HG03039 (cell line): Measurements from ENCODE around the gene SAT2.
A peak's percentile ranks its signal among the peaks of the same experiment; 100 is the strongest.
"Not testable (repeated sequence)": the region's sequence is repeated elsewhere in the genome, so short reads cannot be mapped to it uniquely, and the experiment has no call there.

Experiments
- ATAC-seq: cut with Tn5 transposase; IDR thresholded peaks from one replicate; pipeline ENCODE4 v1.9.1; 2021; ENCODE audit warnings: mild to moderate bottlenecking, moderate library complexity; ENCODE audit not compliant: unreplicated experiment

SAT2 gene

DNA sequence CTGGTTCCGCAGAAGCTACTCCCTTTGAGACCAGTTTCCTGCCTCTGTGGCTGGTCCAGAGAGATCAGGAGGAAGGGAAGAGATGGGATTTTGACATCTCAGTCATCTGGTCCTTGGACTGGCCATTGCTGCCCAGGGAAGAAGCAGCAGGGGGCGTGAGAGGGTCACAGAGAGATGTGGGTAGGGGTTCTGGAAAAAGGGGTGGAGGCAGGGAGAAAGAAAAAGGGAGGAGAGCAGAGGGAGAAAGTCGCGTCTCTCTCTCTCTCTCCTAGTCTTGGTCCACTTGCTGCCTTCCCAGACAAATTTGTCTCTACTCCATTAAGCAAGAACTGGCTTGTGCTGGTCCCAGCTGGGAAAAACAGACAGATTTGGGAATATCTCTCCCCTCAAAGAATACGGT is 6.8 kb upstream of the SAT2 start:
- no peak for ATAC-seq

- ATAC-seq = no peak
Measured at GRCh38 chr17:7633093-7633492, 5.5 kb upstream of the SAT2 start.

- no peak for ATAC-seq
Measured at GRCh38 chr17:7632492-7632894, 4.9 kb upstream of the SAT2 start.

DNA sequence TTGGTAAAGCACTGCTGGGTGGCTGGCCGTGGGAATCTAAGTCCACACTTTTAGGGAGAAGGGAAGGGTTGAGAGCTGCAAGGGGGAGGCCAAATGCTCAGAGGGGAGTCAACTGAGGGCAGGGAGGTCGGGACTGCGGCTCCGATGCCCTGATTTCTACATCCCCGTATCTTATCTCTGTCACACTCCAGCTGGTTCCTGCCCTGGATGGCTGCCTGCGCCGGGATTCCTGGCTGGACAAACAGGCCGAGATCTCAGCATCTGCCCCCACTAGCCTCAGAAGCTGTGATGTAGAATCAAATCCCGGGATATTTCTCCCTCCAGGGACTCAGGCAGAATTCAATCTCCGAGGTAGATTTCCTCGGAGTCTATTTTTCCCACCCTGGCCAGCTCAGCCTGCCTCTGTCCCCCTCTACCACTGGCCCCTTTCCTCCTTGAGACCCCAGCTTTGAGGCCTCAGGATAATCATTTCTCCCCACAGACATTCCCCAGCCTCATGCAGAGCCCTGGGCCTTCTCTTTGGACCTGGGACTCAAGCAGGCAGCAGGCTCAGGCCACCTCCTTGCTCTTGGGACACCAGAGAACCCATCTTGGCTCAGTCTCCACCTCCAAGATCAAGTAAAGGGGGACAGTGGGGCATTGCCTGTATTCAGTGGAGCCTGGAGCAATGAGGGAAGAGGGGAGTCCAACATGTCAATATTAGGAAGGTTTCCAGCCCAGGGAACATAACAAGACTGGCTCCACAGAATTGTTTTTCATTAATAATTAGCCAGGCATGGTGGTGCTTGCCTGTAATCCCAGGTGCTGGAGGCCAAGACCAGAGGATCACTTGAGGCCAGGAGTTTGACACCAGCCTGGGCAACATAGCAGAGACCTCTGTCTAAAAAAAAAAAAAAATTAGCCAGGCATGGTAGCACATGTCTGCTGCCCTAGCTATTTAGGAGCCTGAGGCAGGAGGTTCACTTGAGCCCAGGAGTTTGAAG is 4.1 kb upstream of the SAT2 start:
- ATAC-seq = no peak

DNA sequence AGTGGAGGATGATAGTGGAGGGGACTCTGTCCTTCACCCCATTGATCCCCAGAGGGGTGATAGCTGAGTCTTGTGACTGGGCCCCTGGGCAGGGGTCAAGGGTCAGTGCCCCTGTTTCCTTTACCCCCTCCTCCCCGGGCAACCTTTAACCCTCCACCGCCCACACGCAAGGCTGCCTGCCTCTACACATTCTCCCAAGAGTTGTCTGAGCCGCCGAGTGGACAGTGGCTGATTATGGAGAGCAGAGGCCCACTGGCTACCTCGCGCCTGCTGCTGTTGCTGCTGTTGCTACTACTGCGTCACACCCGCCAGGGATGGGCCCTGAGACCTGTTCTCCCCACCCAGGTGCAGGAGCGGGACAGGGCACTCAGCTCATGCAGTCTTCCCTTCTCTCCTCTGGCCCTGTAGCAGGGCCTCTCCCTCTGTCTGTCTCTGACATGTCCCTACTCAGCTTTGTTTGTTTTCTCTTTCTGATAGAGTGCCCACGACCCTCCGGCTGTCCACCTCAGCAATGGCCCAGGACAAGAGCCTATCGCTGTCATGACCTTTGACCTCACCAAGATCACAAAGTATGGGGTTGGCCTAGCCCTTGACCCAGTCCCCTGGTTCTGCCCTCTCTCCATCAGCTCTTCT is 2.4 kb upstream of the SAT2 start, which contains the start of gene SHBG:
TSS of gene SHBG (plus strand) at position 197 of the 633 bp plus-strand sequence. CDS start at position 235, 38 bp downstream.
- no peak for ATAC-seq

GRCh38 chr17:7626956-7627249 is 718 bp downstream of the SAT2 start:
- ATAC-seq = no peak

- ATAC-seq = no peak
Measured at GRCh38 chr17:7626307-7626706, 1.3 kb downstream of the SAT2 start.

- not testable (repeated sequence) for ATAC-seq
Measured at GRCh38 chr17:7625749-7626148, 1.9 kb downstream of the SAT2 start.

GRCh38 chr17:7623661-7624060 is 4.0 kb downstream of the SAT2 start:
- no peak for ATAC-seq

- no peak for ATAC-seq
Measured at GRCh38 chr17:7620835-7621234, 6.8 kb downstream of the SAT2 start.

- ATAC-seq = no peak
Measured at GRCh38 chr17:7618608-7619007, 9.0 kb downstream of the SAT2 start.

GRCh38 chr17:7615265-7615747 is 12.3 kb downstream of the SAT2 start:
- no peak for ATAC-seq

- peak; percentile 85 for ATAC-seq
Measured at GRCh38 chr17:7614425-7615264, 13.0 kb downstream of the SAT2 start, which contains the start of gene FXR2. TSS of gene FXR2 (minus strand) at chr17:7614897. CDS start at chr17:7614532, 365 bp downstream.

- no peak for ATAC-seq
Measured at GRCh38 chr17:7613769-7614424, 13.7 kb downstream of the SAT2 start.

GRCh38 chr17:7612294-7612640 is 15.4 kb downstream of the SAT2 start:
- no peak for ATAC-seq

DNA sequence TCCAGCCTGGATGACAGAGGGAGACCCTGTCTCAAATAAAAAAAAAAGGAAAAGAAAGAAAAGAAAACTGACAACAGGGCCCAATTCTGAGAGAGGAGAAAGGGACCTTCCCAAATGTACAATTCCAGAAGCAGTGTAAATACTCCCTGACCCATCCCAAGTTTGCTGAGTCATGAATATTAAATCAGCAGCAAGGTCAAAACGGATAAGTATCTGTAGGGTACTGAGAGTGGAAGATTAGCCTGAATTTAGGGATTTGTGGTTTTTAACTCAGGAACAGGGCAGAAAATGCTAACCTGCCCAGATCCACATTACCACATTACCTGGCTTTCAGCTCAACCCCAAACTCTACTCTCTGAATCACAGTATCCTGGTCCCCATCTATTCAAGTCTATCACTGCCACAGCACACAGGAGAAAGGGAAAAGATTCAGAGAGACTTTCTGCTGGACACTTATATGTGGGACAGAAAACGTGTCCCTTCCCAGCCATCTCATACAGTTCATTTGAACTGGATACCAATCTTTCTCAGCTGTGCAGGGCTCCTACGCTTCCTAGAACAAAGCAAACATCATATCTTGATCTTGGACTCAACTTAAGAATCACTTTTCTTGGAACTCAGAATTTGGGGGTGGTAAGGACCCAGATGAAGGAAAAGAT is 15.9 kb downstream of the SAT2 start:
- ATAC-seq = no peak

DNA sequence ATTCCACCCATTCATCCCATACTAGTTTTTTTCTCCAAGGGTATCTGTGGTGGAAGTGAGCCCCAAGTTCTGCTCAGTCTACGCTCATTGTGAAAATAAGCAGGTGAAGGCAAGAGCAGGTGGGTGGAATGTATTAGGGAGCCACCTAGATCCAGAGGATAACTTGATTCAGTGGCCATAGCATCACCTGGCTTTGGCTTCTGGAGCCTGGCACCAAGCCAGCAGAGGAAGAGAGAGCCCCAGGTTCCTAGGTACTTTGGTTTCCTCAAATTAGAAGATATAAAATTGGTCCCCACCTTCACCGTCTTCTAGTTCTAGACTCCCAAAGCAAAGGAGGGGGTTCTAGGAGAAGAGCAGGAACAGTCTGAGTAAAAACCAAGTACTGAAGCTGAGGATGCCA is 17.0 kb downstream of the SAT2 start:
- ATAC-seq = no peak

GRCh38 chr17:7606280-7606679 is 21.3 kb downstream of the SAT2 start:
- ATAC-seq = no peak

- ATAC-seq = not testable (repeated sequence)
Measured at GRCh38 chr17:7597561-7597960, 30.1 kb downstream of the SAT2 start.

DNA sequence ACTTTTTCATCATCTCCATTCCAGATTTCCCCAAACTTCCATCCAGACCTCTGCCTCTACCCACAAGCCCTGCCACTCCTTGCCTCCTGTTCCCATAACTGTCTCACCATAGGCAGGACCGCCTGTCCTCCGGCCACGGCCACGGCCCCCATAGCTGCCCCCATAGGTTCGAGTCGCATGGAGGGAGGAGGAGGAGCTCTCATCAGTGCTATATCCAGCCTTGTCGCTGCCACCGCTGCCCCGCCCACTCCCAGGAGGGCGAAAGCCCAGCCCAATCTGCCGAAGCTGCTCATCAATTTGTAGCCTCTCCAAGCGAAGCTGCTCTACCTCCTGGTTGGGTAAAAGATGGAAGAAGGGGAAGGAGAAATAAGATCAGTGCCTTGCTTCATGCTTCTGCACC is 34.3 kb downstream of the SAT2 start:
- ATAC-seq = no peak
